Stomach (tissue), 9 donors: ENCODE measurements around the gene FAM124B. TPM values are rescaled to one million over a fixed set of nuclear protein-coding genes. Genes with fewer than 3 reads are reported as not detected.

Experiments used
- DNase-seq, 2 donors: peaks; one replicate each; pipeline versions ENCODE4 v3.0.0 to v3.0.0-alpha.2; 2013 to 2019
- H3K27ac ChIP-seq, 5 donors: fragments of 200-600 bp in 4 of 5; sonication (generic) in 4 of 5; one replicate each; pipeline ENCODE4 v1.5.1; 2013 to 2019; ENCODE audit warnings: mild to moderate bottlenecking in 1 of 5, moderate library complexity in 1 of 5
- H3K27me3 ChIP-seq, 3 donors: fragments of 200-600 bp; sonication (generic); one replicate each; pipeline ENCODE4 v1.5.1; 2017 to 2019; ENCODE audit warnings: mixed run types in 1 of 3
- H3K36me3 ChIP-seq, 4 donors: fragments of 200-600 bp; sonication (generic); 1 replicate in 3 of 4; 2 replicates in 1 of 4; pipeline ENCODE4 v1.5.1; 2016 to 2019
- H3K4me1 ChIP-seq, 4 donors: fragments of 200-600 bp; sonication (generic); one replicate each; pipeline ENCODE4 v1.5.1; 2016 to 2019
- H3K4me3 ChIP-seq, 4 donors: fragments of 200-600 bp; sonication (generic) in 3 of 4; one replicate each; pipeline ENCODE4 v1.5.1; 2016 to 2019; ENCODE audit warnings: mild to moderate bottlenecking in 1 of 4
- H3K9me3 ChIP-seq, 4 donors: fragments of 200-600 bp; sonication (generic); one replicate each; pipeline ENCODE4 v1.5.1; 2016 to 2019
- EP300 ChIP-seq: sonication (generic); formaldehyde crosslinking; IDR thresholded peaks from one replicate; pipeline ENCODE4 v1.6.1; 2017; ENCODE audit warnings: antibody characterized with exemption
- POLR2A ChIP-seq, 4 donors: fragments of 450-650 bp; IDR thresholded peaks; one replicate each; pipeline ENCODE4 v1.6.1; 2016; ENCODE audit warnings: antibody characterized with exemption in 4 of 4, control low read depth in 2 of 4, mild to moderate bottlenecking in 1 of 4, moderate library complexity in 1 of 4
- POLR2AphosphoS5 ChIP-seq, 3 donors: sonication (generic); formaldehyde crosslinking; IDR thresholded peaks; one replicate each; pipeline ENCODE4 v1.6.1; 2016; ENCODE audit warnings: antibody characterized with exemption in 3 of 3
- WGBS, 5 donors: extraction: QIAGEN DNeasy Blood & Tissue Kit in 3 of 5; methylation state at CpG; one replicate each; pipeline versions ENCODE4 v1.1.5 to v1.1.7; 2013 to 2018; 5-methylcytosine and 5-hydroxymethylcytosine counted together
- intact Hi-C: fragments of 100-400 bp; cut with DNase I; formaldehyde crosslinking; loops from one replicate; pipeline ENCODE4 v1.15.1; 2023; ENCODE audit warnings: low total_unique reads
- polyA plus RNA-seq, 3 donors: library from polyadenylated mRNA; stranded (reverse); fragments of 200-250 nt; gene quantifications; one replicate each; pipeline ENCODE4 v1.2.3, GENCODE V29; 2013
- total RNA-seq, 5 donors: library from RNA; depleted of rRNA; stranded (reverse); fragments of >200 nt; gene quantifications; one replicate each; pipeline versions ENCODE4 v1.1.0 to v1.2.3, GENCODE V29; 2014 to 2016
- TF ChIP-seq, protein P1 (sequence below), 7 experiments: fragments of 450-650 bp in 4 of 7; fragments of 200-600 bp in 3 of 7; sonication (generic) in 3 of 7; IDR thresholded peaks; one replicate each; pipeline ENCODE4 v1.5.1; 2016 to 2019; ENCODE audit warnings: antibody characterized with exemption in 7 of 7, control low read depth in 2 of 7, mild to moderate bottlenecking in 1 of 7
- donor health status: healthy with polysubstance abuse.
- donor health status: Bipolar disorder and iron deficiency.
- donor health status: healthy.

FAM124B gene
- total and polyA plus RNA-seq, 8 donors: 0.25 to 6.4 (median 0.82) TPM; not detected in 2

DNA sequence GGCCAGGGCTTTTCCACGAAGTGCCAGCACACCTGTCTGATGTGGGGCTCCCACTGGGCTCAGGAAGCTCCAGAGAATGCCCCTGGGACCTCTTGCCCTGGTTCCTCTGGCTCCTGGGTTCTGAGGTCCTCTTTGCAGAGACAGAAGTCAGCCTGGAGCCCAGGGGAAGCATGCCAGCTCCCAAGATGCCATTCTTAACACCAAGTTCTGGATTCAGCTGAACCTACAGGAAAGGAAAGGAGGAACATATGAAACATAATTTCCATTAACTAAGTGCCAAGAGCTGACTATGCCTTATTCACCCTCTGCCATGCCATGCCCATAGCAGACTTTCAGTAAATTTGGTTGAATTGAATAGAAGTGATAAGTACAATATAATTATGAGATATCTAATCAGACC is 21.9 kb downstream of the FAM124B start:
- Histone ChIP-seq H3K4me1 (peaks cover 0 to 3% (median 0%) of the 10 kb centered on the region in 4 donors), H3K4me3 (no peak overlapping the region), H3K27me3 (no peaks in the 10 kb centered on the region), H3K9me3 (no peaks in the 10 kb centered on the region), H3K27ac (no peak overlapping the region), H3K36me3 (no peaks in the 10 kb centered on the region)
- DNase-seq: no peak
- TF ChIP-seq POLR2A (IDR thresholded peaks at IDR 0.05) (no peak), EP300 (no peak), POLR2AphosphoS5 (IDR thresholded peaks at IDR 0.05) (no peak)
- TF ChIP-seq, protein P1, sequence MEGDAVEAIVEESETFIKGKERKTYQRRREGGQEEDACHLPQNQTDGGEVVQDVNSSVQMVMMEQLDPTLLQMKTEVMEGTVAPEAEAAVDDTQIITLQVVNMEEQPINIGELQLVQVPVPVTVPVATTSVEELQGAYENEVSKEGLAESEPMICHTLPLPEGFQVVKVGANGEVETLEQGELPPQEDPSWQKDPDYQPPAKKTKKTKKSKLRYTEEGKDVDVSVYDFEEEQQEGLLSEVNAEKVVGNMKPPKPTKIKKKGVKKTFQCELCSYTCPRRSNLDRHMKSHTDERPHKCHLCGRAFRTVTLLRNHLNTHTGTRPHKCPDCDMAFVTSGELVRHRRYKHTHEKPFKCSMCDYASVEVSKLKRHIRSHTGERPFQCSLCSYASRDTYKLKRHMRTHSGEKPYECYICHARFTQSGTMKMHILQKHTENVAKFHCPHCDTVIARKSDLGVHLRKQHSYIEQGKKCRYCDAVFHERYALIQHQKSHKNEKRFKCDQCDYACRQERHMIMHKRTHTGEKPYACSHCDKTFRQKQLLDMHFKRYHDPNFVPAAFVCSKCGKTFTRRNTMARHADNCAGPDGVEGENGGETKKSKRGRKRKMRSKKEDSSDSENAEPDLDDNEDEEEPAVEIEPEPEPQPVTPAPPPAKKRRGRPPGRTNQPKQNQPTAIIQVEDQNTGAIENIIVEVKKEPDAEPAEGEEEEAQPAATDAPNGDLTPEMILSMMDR (IDR thresholded peaks at IDR 0.05): no peak
- WGBS, 5 donors: 60 to 94% (median 84%) methylated on average over 1 of the region's 1 CpG
- intact Hi-C loops: no loop called here

DNA sequence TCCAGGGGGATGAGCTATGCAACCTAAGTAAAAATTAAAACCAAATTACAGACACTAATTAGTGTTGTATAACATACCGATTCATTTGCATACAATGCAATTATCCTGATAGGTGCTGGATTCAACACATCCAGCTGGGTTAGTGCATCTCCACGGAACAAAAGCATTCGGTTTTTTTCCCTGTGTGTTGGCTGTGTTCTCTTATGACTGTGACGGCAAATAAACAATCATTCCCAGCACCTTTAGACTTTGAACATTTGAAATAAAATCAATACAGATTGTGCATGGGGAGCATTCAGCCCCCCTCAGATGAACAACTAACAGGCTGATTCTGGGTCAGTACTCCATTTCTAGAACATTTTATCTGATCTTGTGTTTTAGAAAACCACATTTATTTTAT is 22.7 kb downstream of the FAM124B start:
- H3K9me3 ChIP-seq: no peaks in the 10 kb centered on the region
- no peak overlapping the region for H3K27ac ChIP-seq
- no peak overlapping the region for H3K4me3 ChIP-seq
- no peaks in the 10 kb centered on the region for H3K27me3 ChIP-seq
- WGBS, 5 donors: 67 to 86% (median 78%) methylated on average over 4 of the region's 4 CpGs
- no peak for DNase-seq
- H3K36me3 ChIP-seq: no peaks in the 10 kb centered on the region
- peaks cover 0 to 3% (median 0%) of the 10 kb centered on the region in 4 donors for H3K4me1 ChIP-seq
- intact Hi-C loops: no loop called here
- TF ChIP-seq POLR2A (IDR thresholded peaks at IDR 0.05) (no peak), EP300 (no peak), POLR2AphosphoS5 (IDR thresholded peaks at IDR 0.05) (no peak)
- TF ChIP-seq, protein P1 (IDR thresholded peaks at IDR 0.05): no peak

DNA sequence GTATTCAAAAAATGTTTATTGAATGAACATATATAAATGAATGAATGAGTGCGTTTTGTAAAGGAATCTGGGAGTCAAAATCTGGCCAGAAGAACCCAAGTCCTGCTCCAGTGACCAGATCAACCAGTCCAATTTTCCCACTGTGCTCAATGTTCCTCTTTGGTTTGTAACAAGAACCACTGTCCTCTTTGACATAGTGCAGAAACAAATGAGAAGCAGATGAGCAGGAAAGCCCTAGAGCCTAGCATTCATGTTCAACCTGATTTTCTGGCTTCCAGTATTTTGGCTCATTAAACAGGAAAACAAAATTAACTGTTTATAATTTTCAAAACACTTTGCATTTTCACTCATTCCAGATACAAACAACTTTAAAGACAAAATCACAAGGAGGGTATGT is 23.2 kb downstream of the FAM124B start:
- Histone ChIP-seq H3K27me3 (no peaks in the 10 kb centered on the region), H3K9me3 (no peaks in the 10 kb centered on the region), H3K4me3 (no peak overlapping the region), H3K36me3 (no peaks in the 10 kb centered on the region), H3K4me1 (peaks cover 0 to 3% (median 0%) of the 10 kb centered on the region in 4 donors), H3K27ac (no peak overlapping the region)
- TF ChIP-seq, protein P1 (IDR thresholded peaks at IDR 0.05): no peak
- DNase-seq: no peak
- intact Hi-C loops: no loop called here
- 82 to 95% (median 90%) methylated on average over 1 of the region's 1 CpG for WGBS, 5 donors

DNA sequence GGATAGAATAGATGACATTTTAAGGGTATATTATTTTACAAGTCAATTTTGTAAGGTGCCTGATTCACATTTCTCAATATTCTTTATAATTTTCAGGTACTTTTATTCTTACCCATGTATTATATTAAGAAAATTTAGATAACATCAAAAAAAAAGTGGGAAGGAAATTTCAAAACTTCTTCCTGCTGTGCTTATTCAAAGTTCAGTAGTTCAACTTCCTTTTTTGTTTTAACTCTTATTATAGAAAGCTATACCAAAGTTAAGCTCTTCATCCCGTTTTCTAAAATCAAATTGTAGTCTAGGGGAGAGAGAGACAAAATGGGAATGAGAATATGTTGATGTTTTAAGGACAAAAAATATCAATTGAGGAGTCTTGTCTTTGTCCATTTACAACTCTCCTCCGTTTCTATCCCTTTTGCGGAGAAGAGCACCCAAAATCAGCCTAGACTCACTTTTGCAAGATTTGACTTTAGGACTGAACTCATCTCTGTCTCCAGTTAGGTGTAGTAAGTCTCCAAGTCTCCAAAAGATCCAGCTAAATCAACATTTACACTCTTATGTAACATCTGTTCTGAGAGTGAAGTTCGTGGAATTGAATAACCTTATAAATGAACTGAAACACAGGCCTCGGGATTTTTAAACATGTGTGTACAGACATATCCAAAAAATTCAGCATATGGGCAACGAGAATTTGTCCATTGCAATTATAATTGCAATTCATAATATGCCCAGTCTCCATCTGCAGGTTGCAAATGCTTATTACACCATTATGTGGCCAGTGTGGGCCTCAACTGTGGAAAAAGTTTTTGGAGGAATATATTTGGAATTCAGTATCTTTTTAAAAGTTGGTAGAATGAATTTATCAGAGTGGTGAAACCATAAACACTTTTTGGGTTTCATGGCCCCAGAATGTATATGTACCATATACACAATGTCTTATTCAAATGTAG is 23.9 kb downstream of the FAM124B start:
- DNase-seq: no peak
- TF ChIP-seq, protein P1 (IDR thresholded peaks at IDR 0.05): no peak
- TF ChIP-seq POLR2A (IDR thresholded peaks at IDR 0.05) (no peak), EP300 (no peak), POLR2AphosphoS5 (IDR thresholded peaks at IDR 0.05) (no peak)
- H3K4me1 ChIP-seq: peaks cover 0 to 3% (median 0%) of the 10 kb centered on the region in 4 donors
- intact Hi-C loops: no loop called here
- no peaks in the 10 kb centered on the region for H3K27me3 ChIP-seq
- WGBS, 5 donors: 65 to 78% (median 72%) methylated on average over 6 of the region's 6 CpGs
- H3K4me3 ChIP-seq: no peak overlapping the region
- no peak overlapping the region for H3K27ac ChIP-seq
- H3K36me3 ChIP-seq: no peaks in the 10 kb centered on the region
- H3K9me3 ChIP-seq: no peaks in the 10 kb centered on the region
